HCT116 (cell line): ENCODE results near the gene PAXIP1. TPM values are rescaled to one million over a fixed set of nuclear protein-coding genes. Genes with fewer than 3 reads are reported as not detected.

Experiments
- ATAC-seq: fragments of 200-7000 bp; cut with Tn5 transposase; 2 replicates; pipeline ENCODE4 v1.9.1; 2020; ENCODE audit warnings: mild to moderate bottlenecking, moderate library complexity
- BruUV-seq: library from RNA; stranded (reverse); fragments of 400-500 nt; replicated peaks from 2 replicates; lab custom pipeline; 2021; lab: Mats Ljungman, UMichigan
- CTCF ChIA-PET: fragments of 300-600 bp; sonication (Branson Sonifier 250); formaldehyde crosslinking; loops from one replicate; lab custom pipeline; 2021; ENCODE audit warnings: antibody characterized with exemption; lab: Charles Lee
- POLR2A ChIA-PET: fragments of 300-600, 350-600 bp; sonication (Branson Sonifier 250); formaldehyde crosslinking; loops from one replicate; lab custom pipeline; 2021; ENCODE audit warnings: antibody characterized with exemption; lab: Charles Lee
- RAD21 ChIA-PET, 2 experiments: fragments of 300-600 bp; sonication (Branson Sonifier 250); formaldehyde crosslinking; loops; one replicate each; lab custom pipeline; 2023; ENCODE audit warnings: low total read pairs in 2 of 2; ENCODE audit not compliant: uncharacterized antibody in 2 of 2, unreplicated experiment in 2 of 2, low non-redundant PET in 1 of 2; lab: Charles Lee
- DNase-seq: peaks from one replicate; pipeline ENCODE4 v3.0.0-alpha.2; 2010; ENCODE audit warnings: low read depth, low spot score
- H2AFZ ChIP-seq: fragments of 200-600 bp; shearing (Covaris generic), sonication (generic); 2 replicates; pipeline ENCODE4 v1.6.1; 2017; ENCODE audit warnings: low read depth, mixed run types, mixed read lengths, antibody characterized with exemption, low read length; ENCODE audit not compliant: poor library complexity, severe bottlenecking
- H3K27ac ChIP-seq: 2 replicates; pipeline ENCODE4 v1.5.1; 2012; ENCODE audit warnings: low read depth, low read length
- H3K27me3 ChIP-seq: fragments of 200-600 bp; sonication (generic); 2 replicates; pipeline ENCODE4 v1.6.1; 2016; ENCODE audit warnings: mixed run types, low read length, mixed read lengths; ENCODE audit not compliant: insufficient read depth
- H3K36me3 ChIP-seq, 2 experiments: fragments of 200-500 bp in 1 of 2; fragments of 200-600 bp in 1 of 2; sonication (Bioruptor generic) in 1 of 2; sonication (generic) in 1 of 2; 2 replicates each; pipeline versions ENCODE4 v1.5.1 to v1.6.1; 2014 to 2016; ENCODE audit warnings: low read length in 2 of 2, inconsistent platforms in 1 of 2, mixed read lengths in 1 of 2, mixed run types in 1 of 2; ENCODE audit not compliant: insufficient read depth in 2 of 2, control insufficient read depth in 1 of 2
- H3K4me1 ChIP-seq, 2 experiments: fragments of 200-600 bp in 1 of 2; sonication (generic) in 1 of 2; 2 replicates each; pipeline versions ENCODE4 v1.5.1 to v1.6.1; 2012 to 2017; ENCODE audit warnings: low read length in 2 of 2, inconsistent platforms in 1 of 2, mild to moderate bottlenecking in 1 of 2, mixed read lengths in 1 of 2, mixed run types in 1 of 2, moderate library complexity in 1 of 2; ENCODE audit not compliant: insufficient read depth in 2 of 2, control insufficient read depth in 1 of 2
- H3K4me2 ChIP-seq: fragments of 200-600 bp; sonication (generic); 2 replicates; pipeline ENCODE4 v1.6.1; 2017; ENCODE audit warnings: mixed run types, low read length, mixed read lengths
- H3K4me3 ChIP-seq, 2 experiments: fragments of 200-600 bp in 1 of 2; sonication (generic) in 1 of 2; replicated peaks in 1 of 2; 2 replicates each; pipeline ENCODE4 v1.5.1; 2011 to 2016; ENCODE audit warnings: low read length in 2 of 2, control low read depth in 1 of 2, low read depth in 1 of 2, mild to moderate bottlenecking in 1 of 2, mixed read lengths in 1 of 2, mixed run types in 1 of 2
- H3K79me2 ChIP-seq: fragments of 200-600 bp; sonication (generic); 2 replicates; pipeline ENCODE4 v1.6.1; 2017; ENCODE audit warnings: mild to moderate bottlenecking, mixed run types, low read length, moderate library complexity, mixed read lengths; ENCODE audit not compliant: insufficient read depth
- H3K9ac ChIP-seq: fragments of 200-600 bp; sonication (generic); 2 replicates; pipeline ENCODE4 v1.6.1; 2016; ENCODE audit warnings: low read length, mixed read lengths
- H3K9me2 ChIP-seq: fragments of 200-600 bp; sonication (generic), shearing (Covaris generic); 2 replicates; pipeline ENCODE4 v1.6.1; 2017; ENCODE audit warnings: mixed run types, mild to moderate bottlenecking, moderate library complexity; ENCODE audit not compliant: insufficient read depth
- H3K9me3 ChIP-seq, 2 experiments: fragments of 200-500 bp in 1 of 2; fragments of 200-600 bp in 1 of 2; sonication (Bioruptor generic) in 1 of 2; sonication (generic) in 1 of 2; 2 replicates each; pipeline ENCODE4 v1.6.1; 2014 to 2017; ENCODE audit warnings: low read length in 2 of 2, mixed read lengths in 2 of 2, inconsistent platforms in 1 of 2, low read depth in 1 of 2, mild to moderate bottlenecking in 1 of 2, mixed run types in 1 of 2, moderate library complexity in 1 of 2; ENCODE audit not compliant: control insufficient read depth in 1 of 2, insufficient read depth in 1 of 2
- H4K20me1 ChIP-seq: fragments of 200-600 bp; sonication (generic), shearing (Covaris generic); 2 replicates; pipeline ENCODE4 v1.6.1; 2017; ENCODE audit warnings: mixed run types, mild to moderate bottlenecking, moderate library complexity; ENCODE audit not compliant: insufficient read depth
- CBX3 ChIP-seq: IDR thresholded peaks from 2 replicates; pipeline ENCODE4 v1.6.1; 2012; ENCODE audit warnings: low read depth
- CEBPB ChIP-seq: IDR thresholded peaks from 2 replicates; pipeline ENCODE4 v1.6.1; 2012; ENCODE audit warnings: low read depth
- ELF1 ChIP-seq: IDR thresholded peaks from 2 replicates; pipeline ENCODE4 v1.6.1; 2012; ENCODE audit warnings: low read depth, borderline replicate concordance
- EZH2 ChIP-seq: fragments of 200-600 bp; sonication (generic); IDR thresholded peaks from 2 replicates; pipeline ENCODE4 v1.6.1; 2017; ENCODE audit warnings: antibody characterized with exemption, mixed run types
- EZH2phosphoT487 ChIP-seq: fragments of 200-600 bp; IDR thresholded peaks from 2 replicates; pipeline ENCODE4 v1.6.1; 2018; ENCODE audit warnings: antibody characterized with exemption, borderline replicate concordance
- FOSL1 ChIP-seq: IDR thresholded peaks from 2 replicates; pipeline ENCODE4 v1.6.1; 2012; ENCODE audit warnings: low read depth
- JUND ChIP-seq: IDR thresholded peaks from 2 replicates; pipeline ENCODE4 v1.6.1; 2012
- POLR2A ChIP-seq: IDR thresholded peaks from 2 replicates; pipeline ENCODE4 v1.7.0; 2011; ENCODE audit warnings: borderline replicate concordance; ENCODE audit not compliant: insufficient read depth, insufficient read length; ENCODE audit errors: extremely low read depth
- POLR2AphosphoS5 ChIP-seq: IDR thresholded peaks from 2 replicates; pipeline ENCODE4 v1.6.1; 2011; ENCODE audit warnings: mild to moderate bottlenecking, low read depth, low read length, moderate library complexity
- RAD21 ChIP-seq: IDR thresholded peaks from 2 replicates; pipeline ENCODE4 v1.6.1; 2012; ENCODE audit warnings: low read depth, mild to moderate bottlenecking
- SIN3A ChIP-seq: IDR thresholded peaks from 2 replicates; pipeline ENCODE4 v1.6.1; 2012; ENCODE audit warnings: low read depth
- SP1 ChIP-seq: IDR thresholded peaks from 2 replicates; pipeline ENCODE4 v1.6.1; 2012; ENCODE audit warnings: low read depth
- SRF ChIP-seq: IDR thresholded peaks from 2 replicates; pipeline ENCODE4 v1.6.1; 2012; ENCODE audit warnings: low read depth
- TCF7L2 ChIP-seq: IDR thresholded peaks from 2 replicates; pipeline ENCODE4 v1.7.0; 2011; ENCODE audit warnings: borderline replicate concordance, inconsistent platforms; ENCODE audit not compliant: insufficient read depth, insufficient read length; ENCODE audit errors: extremely low read depth
- ZFX ChIP-seq: fragments of 450-650 bp; IDR thresholded peaks from 2 replicates; pipeline ENCODE4 v1.6.1; 2017
- intact Hi-C: fragments of 100-400 bp; cut with micrococcal nuclease; formaldehyde crosslinking; loops from 2 replicates; pipeline ENCODE4 v1.10.0; 2022
- total RNA-seq: library from RNA; stranded (reverse); gene quantifications from one replicate; pipeline ENCODE4 v1.2.1, GENCODE V29; 2021; ENCODE audit not compliant: unreplicated experiment
- TF ChIP-seq, protein P1 (sequence below), 3 experiments: fragments of 200-600 bp in 1 of 3; sonication (generic) in 1 of 3; IDR thresholded peaks in 2 of 3; conservative IDR thresholded peaks in 1 of 3; 2 replicates each; pipeline ENCODE4 v1.5.1; 2012 to 2017; ENCODE audit warnings: low read depth in 2 of 3, low read length in 2 of 3, antibody characterized with exemption in 1 of 3, borderline replicate concordance in 1 of 3, control low read depth in 1 of 3, mild to moderate bottlenecking in 1 of 3, mixed read lengths in 1 of 3, mixed run types in 1 of 3, moderate library complexity in 1 of 3; ENCODE audit not compliant: insufficient read depth in 1 of 3
- TF ChIP-seq, protein P2 (sequence below): IDR thresholded peaks from 2 replicates; pipeline ENCODE4 v1.6.1; 2012

The PAXIP1 gene
- total RNA-seq, 1 experiment from 2014 or later, result 20.4 TPM

DNA sequence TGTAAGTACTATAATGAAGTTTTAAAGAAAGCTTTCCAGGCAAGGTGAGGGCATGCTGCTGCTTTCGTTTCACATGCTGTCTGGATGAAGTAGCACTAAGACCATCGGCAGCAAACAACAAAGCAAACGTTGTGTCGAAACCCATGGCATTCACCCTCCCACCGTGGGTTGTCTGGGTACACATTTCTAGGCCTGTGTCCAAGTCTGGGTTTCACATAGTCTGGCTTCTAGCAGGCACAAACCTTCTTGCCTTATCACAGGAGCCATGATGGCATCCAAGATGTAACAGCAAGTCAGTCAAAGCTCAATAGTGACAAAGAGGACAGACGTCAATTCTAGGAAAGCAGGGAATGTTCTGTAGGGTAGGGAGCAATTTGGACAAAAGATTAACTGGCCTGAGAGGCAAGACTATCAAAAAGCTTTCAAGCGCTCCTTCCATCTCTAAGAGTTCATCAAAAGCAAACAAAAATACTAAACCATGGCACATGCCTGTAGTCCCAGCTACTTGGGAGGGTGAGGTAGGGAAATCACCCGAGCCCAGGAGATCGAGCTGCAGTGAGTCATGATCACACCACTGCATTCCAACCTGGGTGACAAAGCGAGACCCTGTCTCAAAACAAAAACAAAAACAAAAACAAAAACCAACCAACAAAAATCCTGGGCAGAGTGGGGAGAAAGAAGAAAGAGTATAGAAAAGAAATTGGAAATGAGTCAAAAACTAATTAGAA, 42.7 kb downstream of the PAXIP1 start:
- H3K4me2 ChIP-seq, result no peak overlapping the region
- ChIA-PET RAD21 (no interaction called here), POLR2A (no interaction called here), CTCF (no interaction called here)
- TF ChIP-seq POLR2AphosphoS5, result no peak
- TF ChIP-seq POLR2A, result no peak
- TF ChIP-seq CEBPB, result no peak
- TF ChIP-seq SRF, result no peak
- TF ChIP-seq EZH2, result no peak
- TF ChIP-seq FOSL1, result no peak
- no peak for TF ChIP-seq CBX3
- no peaks in the 10 kb centered on the region for H3K27me3 ChIP-seq
- H3K27ac ChIP-seq, result no peak overlapping the region
- no peak overlapping the region for H2AFZ ChIP-seq
- no peaks in the 10 kb centered on the region for H3K79me2 ChIP-seq
- no peaks in the 10 kb centered on the region for H3K9me2 ChIP-seq
- no peak overlapping the region for H3K4me3 ChIP-seq
- intact Hi-C loops, result no loop called here
- no peaks in the 10 kb centered on the region for H4K20me1 ChIP-seq
- no peak for DNase-seq
- H3K36me3 ChIP-seq, result peaks cover 53 to 61% of the 10 kb centered on the region in 2 experiments
- no peaks in the 10 kb centered on the region for H3K4me1 ChIP-seq
- H3K9ac ChIP-seq, result no peak overlapping the region
- ATAC-seq, result no peak
- H3K9me3 ChIP-seq, result no peaks in the 10 kb centered on the region
- no TSS peak for BruUV-seq

DNA sequence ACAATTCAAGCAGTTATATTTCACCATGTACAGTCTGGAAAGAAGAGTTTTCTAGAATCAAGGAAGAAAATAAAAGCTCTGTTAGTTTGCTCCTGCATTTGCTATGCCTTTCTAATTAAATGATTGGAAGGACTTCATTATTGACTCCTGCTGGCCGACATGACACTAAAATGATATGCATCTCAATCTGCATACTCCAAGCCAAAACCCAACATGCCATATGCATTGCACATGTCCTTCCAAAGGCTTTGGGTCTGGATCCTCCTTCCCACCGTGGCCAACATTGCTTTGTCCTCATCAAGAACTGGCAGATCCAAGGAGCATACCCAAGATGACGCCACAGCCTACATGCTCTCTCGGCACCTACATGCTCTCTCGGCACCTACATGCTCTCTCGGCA, 46.5 kb downstream of the PAXIP1 start:
- BruUV-seq, result no TSS peak
- H3K9me3 ChIP-seq, result no peaks in the 10 kb centered on the region
- intact Hi-C loops, result no loop called here
- H4K20me1 ChIP-seq, result no peaks in the 10 kb centered on the region
- H3K4me2 ChIP-seq, result no peak overlapping the region
- H2AFZ ChIP-seq, result no peak overlapping the region
- POLR2A ChIA-PET, result no interaction called here
- H3K9ac ChIP-seq, result no peak overlapping the region
- H3K27me3 ChIP-seq, result no peaks in the 10 kb centered on the region
- no peaks in the 10 kb centered on the region for H3K9me2 ChIP-seq
- peaks cover 49 to 51% of the 10 kb centered on the region in 2 experiments; a peak in 3 of 4 replicates for H3K36me3 ChIP-seq
- DNase-seq, result no peak
- RAD21 ChIA-PET, result no interaction called here
- H3K4me3 ChIP-seq, result no peak overlapping the region
- CTCF ChIA-PET, result interaction anchor here (1.5 kb wide), 1 partner anchor 29 kb away, joined by 5 read pairs; no protein-coding TSS in a partner anchor
- H3K4me1 ChIP-seq, result no peaks in the 10 kb centered on the region
- H3K79me2 ChIP-seq, result peaks cover 3% of the 10 kb centered on the region
- H3K27ac ChIP-seq, result no peak overlapping the region
- no peak for ATAC-seq
- TF ChIP-seq SP1, result no peak
- no peak for TF ChIP-seq CEBPB
- no peak for TF ChIP-seq TCF7L2
- TF ChIP-seq EZH2phosphoT487, result no peak
- no peak for TF ChIP-seq ZFX
- TF ChIP-seq, protein P1, sequence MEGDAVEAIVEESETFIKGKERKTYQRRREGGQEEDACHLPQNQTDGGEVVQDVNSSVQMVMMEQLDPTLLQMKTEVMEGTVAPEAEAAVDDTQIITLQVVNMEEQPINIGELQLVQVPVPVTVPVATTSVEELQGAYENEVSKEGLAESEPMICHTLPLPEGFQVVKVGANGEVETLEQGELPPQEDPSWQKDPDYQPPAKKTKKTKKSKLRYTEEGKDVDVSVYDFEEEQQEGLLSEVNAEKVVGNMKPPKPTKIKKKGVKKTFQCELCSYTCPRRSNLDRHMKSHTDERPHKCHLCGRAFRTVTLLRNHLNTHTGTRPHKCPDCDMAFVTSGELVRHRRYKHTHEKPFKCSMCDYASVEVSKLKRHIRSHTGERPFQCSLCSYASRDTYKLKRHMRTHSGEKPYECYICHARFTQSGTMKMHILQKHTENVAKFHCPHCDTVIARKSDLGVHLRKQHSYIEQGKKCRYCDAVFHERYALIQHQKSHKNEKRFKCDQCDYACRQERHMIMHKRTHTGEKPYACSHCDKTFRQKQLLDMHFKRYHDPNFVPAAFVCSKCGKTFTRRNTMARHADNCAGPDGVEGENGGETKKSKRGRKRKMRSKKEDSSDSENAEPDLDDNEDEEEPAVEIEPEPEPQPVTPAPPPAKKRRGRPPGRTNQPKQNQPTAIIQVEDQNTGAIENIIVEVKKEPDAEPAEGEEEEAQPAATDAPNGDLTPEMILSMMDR (IDR thresholded peaks at IDR 0.05 in 2 of 3, conservative IDR thresholded peaks at IDR 0.05 in 1 of 3; ENCODE audit: borderline replicate concordance in 1 of 3, insufficient read depth in 1 of 3, low read depth in 2 of 3, low read length in 2 of 3), result no peak
- no peak for TF ChIP-seq EZH2
- no peak for TF ChIP-seq FOSL1
- TF ChIP-seq SRF, result no peak
- TF ChIP-seq ELF1, result no peak
- no peak for TF ChIP-seq JUND
- TF ChIP-seq SIN3A, result no peak
- TF ChIP-seq, protein P2, sequence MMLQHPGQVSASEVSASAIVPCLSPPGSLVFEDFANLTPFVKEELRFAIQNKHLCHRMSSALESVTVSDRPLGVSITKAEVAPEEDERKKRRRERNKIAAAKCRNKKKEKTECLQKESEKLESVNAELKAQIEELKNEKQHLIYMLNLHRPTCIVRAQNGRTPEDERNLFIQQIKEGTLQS, result no peak
- no peak for TF ChIP-seq RAD21
- TF ChIP-seq CBX3, result no peak
- no peak for TF ChIP-seq POLR2AphosphoS5
